IMR-90 (cell line): ENCODE measurements around the gene ETV7. TPM values are rescaled to one million over a fixed set of nuclear protein-coding genes. Genes with fewer than 3 reads are reported as not detected.

Experiments
- ATAC-seq: fragments of 200-7000 bp; cut with Tn5 transposase; 2 replicates; pipeline ENCODE4 v1.9.1; 2020; ENCODE audit warnings: low read depth, mild to moderate bottlenecking, moderate library complexity
- BruUV-seq: library from RNA; stranded (reverse); fragments of 400-500 nt; replicated peaks from 2 replicates; lab custom pipeline; 2021; lab: Mats Ljungman, UMichigan
- CTCF ChIA-PET: fragments of 300-600 bp; formaldehyde crosslinking; extraction: SDS; loops from one replicate; lab custom pipeline; 2021; ENCODE audit warnings: antibody characterized with exemption; lab: Yijun Ruan, JAX
- POLR2A ChIA-PET: fragments of 300-600 bp; sonication (Branson Sonifier 250); formaldehyde crosslinking; loops from one replicate; lab custom pipeline; 2022; ENCODE audit warnings: antibody characterized with exemption; ENCODE audit not compliant: unreplicated experiment; lab: Charles Lee
- DNase-seq: peaks from one replicate; pipeline ENCODE4 v3.0.0; 2013
- H2AFZ ChIP-seq: replicated peaks from 2 replicates; pipeline ENCODE3; 2013; ENCODE audit warnings: low read length, mild to moderate bottlenecking; ENCODE audit not compliant: poor library complexity
- H2AK5ac ChIP-seq: 2 replicates; pipeline ENCODE4 v1.6.1; 2013; ENCODE audit warnings: low read depth, low read length, inconsistent platforms
- H2AK9ac ChIP-seq: replicated peaks from 2 replicates; pipeline ENCODE3; 2013; ENCODE audit warnings: mild to moderate bottlenecking, low read depth, low read length, moderate library complexity; ENCODE audit not compliant: poor library complexity
- H2BK120ac ChIP-seq: 2 replicates; pipeline ENCODE4 v1.6.1; 2013; ENCODE audit warnings: low read depth, low read length, inconsistent platforms
- H2BK15ac ChIP-seq: 3 replicates; pipeline ENCODE4 v1.6.1; 2013; ENCODE audit warnings: low read depth, low read length, inconsistent platforms
- H2BK20ac ChIP-seq: 2 replicates; pipeline ENCODE4 v1.6.1; 2013; ENCODE audit warnings: low read depth, mild to moderate bottlenecking, inconsistent platforms, low read length, moderate library complexity
- H2BK5ac ChIP-seq: 2 replicates; pipeline ENCODE4 v1.6.1; 2013; ENCODE audit warnings: mild to moderate bottlenecking, low read depth, low read length, inconsistent platforms; ENCODE audit not compliant: poor library complexity, severe bottlenecking
- H3K14ac ChIP-seq: replicated peaks from 2 replicates; pipeline ENCODE4 v1.6.1; 2013; ENCODE audit warnings: low read depth, low read length, inconsistent platforms
- H3K18ac ChIP-seq: 2 replicates; pipeline ENCODE4 v1.6.1; 2013; ENCODE audit warnings: low read depth, low read length, control low read depth
- H3K23ac ChIP-seq: 2 replicates; pipeline ENCODE4 v1.6.1; 2013; ENCODE audit warnings: low read depth, low read length, inconsistent platforms
- H3K27ac ChIP-seq: 2 replicates; pipeline ENCODE4 v1.5.1; 2013; ENCODE audit warnings: mild to moderate bottlenecking, control low read depth, low read length; ENCODE audit not compliant: insufficient read depth
- H3K27me3 ChIP-seq: 2 replicates; pipeline ENCODE4 v1.6.1; 2013; ENCODE audit warnings: low read length; ENCODE audit not compliant: control insufficient read depth, insufficient read depth
- H3K36me3 ChIP-seq: 2 replicates; pipeline ENCODE4 v1.6.1; 2013; ENCODE audit warnings: low read length, mixed read lengths; ENCODE audit not compliant: control insufficient read depth, insufficient read depth
- H3K4ac ChIP-seq: 2 replicates; pipeline ENCODE4 v1.6.1; 2013; ENCODE audit warnings: low read depth, low read length, inconsistent platforms
- H3K4me1 ChIP-seq: 2 replicates; pipeline ENCODE4 v1.6.1; 2013; ENCODE audit warnings: low read length, mixed read lengths; ENCODE audit not compliant: control insufficient read depth, insufficient read depth
- H3K4me2 ChIP-seq: 2 replicates; pipeline ENCODE4 v1.6.1; 2013; ENCODE audit warnings: low read depth, mild to moderate bottlenecking, control low read depth, low read length, moderate library complexity
- H3K4me3 ChIP-seq: 2 replicates; pipeline ENCODE4 v1.5.1; 2013; ENCODE audit warnings: low read depth, mild to moderate bottlenecking, control low read depth, low read length, moderate library complexity; ENCODE audit not compliant: insufficient read depth
- H3K56ac ChIP-seq: 2 replicates; pipeline ENCODE4 v1.6.1; 2013; ENCODE audit warnings: low read length, inconsistent platforms; ENCODE audit not compliant: insufficient read depth; ENCODE audit errors: extremely low read depth
- H3K79me1 ChIP-seq, 2 experiments: 2 replicates each; pipeline ENCODE4 v1.6.1; 2013; ENCODE audit warnings: low read length in 2 of 2, inconsistent platforms in 1 of 2, low read depth in 1 of 2
- H3K9ac ChIP-seq: 2 replicates; pipeline ENCODE4 v1.6.1; 2013; ENCODE audit warnings: low read depth, low read length, control low read depth
- H3K9me1 ChIP-seq: 2 replicates; pipeline ENCODE4 v1.6.1; 2013; ENCODE audit warnings: low read length, inconsistent platforms; ENCODE audit not compliant: insufficient read depth
- H3K9me3 ChIP-seq: 2 replicates; pipeline ENCODE4 v1.6.1; 2013; ENCODE audit warnings: low read length; ENCODE audit not compliant: control insufficient read depth, insufficient read depth
- H4K20me1 ChIP-seq: 2 replicates; pipeline ENCODE4 v1.6.1; 2013; ENCODE audit warnings: low read length, inconsistent platforms; ENCODE audit not compliant: insufficient read depth
- H4K5ac ChIP-seq: 2 replicates; pipeline ENCODE4 v1.6.1; 2013; ENCODE audit warnings: mild to moderate bottlenecking, low read depth, low read length, control low read depth
- H4K8ac ChIP-seq, 2 experiments: 2 replicates each; pipeline ENCODE4 v1.6.1; 2013; ENCODE audit warnings: low read depth in 2 of 2, low read length in 2 of 2, control low read depth in 1 of 2, inconsistent platforms in 1 of 2
- H4K91ac ChIP-seq: 2 replicates; pipeline ENCODE4 v1.6.1; 2013; ENCODE audit warnings: low read depth, low read length, inconsistent platforms; ENCODE audit not compliant: insufficient read depth
- BHLHE40 ChIP-seq: fragments of 150-350 bp; IDR thresholded peaks from 2 replicates; pipeline ENCODE4 v1.6.1; 2016; ENCODE audit warnings: mild to moderate bottlenecking, low read depth, low read length
- FOS ChIP-seq: fragments of 150-350 bp; IDR thresholded peaks from 2 replicates; pipeline ENCODE4 v1.6.1; 2016; ENCODE audit warnings: low read depth, low read length
- MAFK ChIP-seq: IDR thresholded peaks from 2 replicates; pipeline ENCODE4 v1.6.1; 2012; ENCODE audit warnings: low read depth, low read length, improper control_type of control experiment
- MAZ ChIP-seq: IDR thresholded peaks from 2 replicates; pipeline ENCODE4 v1.6.1; 2012; ENCODE audit warnings: low read depth, mild to moderate bottlenecking, low read length, improper control_type of control experiment, moderate library complexity, borderline replicate concordance
- NFE2L2 ChIP-seq: fragments of 150-350 bp; IDR thresholded peaks from 2 replicates; pipeline ENCODE4 v1.6.1; 2016; ENCODE audit warnings: low read depth, mild to moderate bottlenecking, low read length
- RAD21 ChIP-seq: IDR thresholded peaks from 2 replicates; pipeline ENCODE4 v1.6.1; 2012; ENCODE audit warnings: low read length, improper control_type of control experiment
- RFX5 ChIP-seq: IDR thresholded peaks from 2 replicates; pipeline ENCODE4 v1.8.0; 2012; ENCODE audit warnings: low read depth, mild to moderate bottlenecking, low read length, moderate library complexity
- WGBS, 2 experiments: methylation state at CpG; one replicate each; pipeline versions ENCODE4 v1.1.5 to v1.1.7; 2013; ENCODE audit warnings: missing lambda C conversion rate in 2 of 2; ENCODE audit not compliant: insufficient read length in 1 of 2; ENCODE audit errors: extremely low coverage in 2 of 2; 5-methylcytosine and 5-hydroxymethylcytosine counted together
- dilution Hi-C: fragments of 300-500 bp; cut with HindIII; formaldehyde crosslinking; loops from one replicate; pipeline ENCODE4 v1.14.3; 2018; ENCODE audit warnings: low sequenced_read_pairs; ENCODE audit not compliant: unreplicated experiment
- in situ Hi-C: fragments of 300-500 bp; cut with MboI; formaldehyde crosslinking; loops from 3 replicates; pipeline ENCODE4 v1.14.3; 2019; ENCODE audit warnings: low sequenced_read_pairs, inconsistent platforms, mixed read lengths
- intact Hi-C: fragments of 100-400 bp; cut with micrococcal nuclease; formaldehyde crosslinking; loops from 2 replicates; pipeline ENCODE4 v1.10.0; 2022
- polyA plus RNA-seq, 3 experiments: library from polyadenylated mRNA; depleted of rRNA; stranded (reverse); fragments of >200 nt; gene quantifications; 2 replicates each; pipeline ENCODE4 v1.2.3, GENCODE V29; 2012; ENCODE audit warnings: low replicate concordance in 1 of 3
- total RNA-seq: library from RNA; depleted of rRNA; stranded (reverse); fragments of >200 nt; gene quantifications from 2 replicates; pipeline ENCODE4 v1.2.3, GENCODE V29; 2012

ETV7 gene
- total and polyA plus RNA-seq, 2 of the 4 experiments (the other 2 are of a cell fraction): 0.17 to 0.18 TPM

DNA sequence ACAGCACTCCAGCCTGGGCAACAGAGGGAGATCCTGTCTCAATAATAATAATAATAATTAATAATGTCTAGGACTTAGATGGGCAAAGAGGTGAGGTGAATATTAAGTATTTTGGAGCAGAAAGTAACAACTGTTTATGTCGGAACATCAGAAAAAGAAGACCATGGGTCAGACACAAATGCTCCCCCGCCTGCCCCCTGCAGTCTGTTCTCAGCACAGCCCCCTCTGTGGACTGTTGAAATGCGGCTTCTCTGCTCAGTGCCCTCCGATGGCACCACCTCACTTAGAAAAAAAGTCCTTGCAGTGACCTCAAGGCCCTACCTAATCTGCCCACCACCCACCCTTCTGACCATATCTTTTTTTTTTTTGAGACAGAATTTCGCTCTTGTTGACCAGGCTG, 5.2 kb upstream of the ETV7 start:
- no peak overlapping the region for H3K14ac ChIP-seq
- in situ Hi-C loops: no loop called here
- H2BK120ac ChIP-seq: no peak overlapping the region
- H3K27ac ChIP-seq: no peak overlapping the region
- BruUV-seq: no TSS peak
- dilution Hi-C loops: no loop called here
- no peak overlapping the region for H2AK9ac ChIP-seq
- H4K91ac ChIP-seq: no peak overlapping the region
- no peak overlapping the region for H2AK5ac ChIP-seq
- H2BK15ac ChIP-seq: no peak overlapping the region
- ChIA-PET POLR2A (no interaction called here), CTCF (no interaction called here)
- H2BK20ac ChIP-seq: no peak overlapping the region
- H3K9ac ChIP-seq: no peak overlapping the region
- ATAC-seq (no peak), DNase-seq (no peak)
- peaks cover 2% of the 10 kb centered on the region; the same call in 1 of the 2 replicates for H3K4me1 ChIP-seq
- H3K36me3 ChIP-seq: no peaks in the 10 kb centered on the region
- no peak for TF ChIP-seq MAZ
- no peak for TF ChIP-seq BHLHE40
- TF ChIP-seq NFE2L2: no peak
- no peak for TF ChIP-seq RAD21
- TF ChIP-seq FOS: no peak
- no peak for TF ChIP-seq MAFK
- no peak for TF ChIP-seq RFX5
- H4K20me1 ChIP-seq: no peaks in the 10 kb centered on the region
- H3K9me3 ChIP-seq: peaks cover 3% of the 10 kb centered on the region; the same call in 1 of the 2 replicates
- intact Hi-C loops: no loop called here
- H2BK5ac ChIP-seq: no peak overlapping the region
- no peak overlapping the region for H4K5ac ChIP-seq
- no peaks in the 10 kb centered on the region for H3K79me1 ChIP-seq
- no peak overlapping the region for H3K4me2 ChIP-seq
- no peak overlapping the region for H3K4me3 ChIP-seq
- no peak overlapping the region for H3K4ac ChIP-seq
- no peak overlapping the region for H2AFZ ChIP-seq
- H4K8ac ChIP-seq: no peak overlapping the region
- no peak overlapping the region for H3K23ac ChIP-seq
- H3K56ac ChIP-seq: no peak overlapping the region
- WGBS, 2 experiments: 64% methylated on average over 4 of the region's 5 CpGs; no CpG with 5 or more reads in 1 of the 2 experiments
- no peak overlapping the region for H3K18ac ChIP-seq
- peaks cover 56% of the 10 kb centered on the region for H3K27me3 ChIP-seq
- H3K9me1 ChIP-seq: no peaks in the 10 kb centered on the region
